ENCODE data around the gene FBXL15. TPM values are rescaled to one million over a fixed set of nuclear protein-coding genes. Genes with fewer than 3 reads are reported as not detected.

The FBXL15 gene
- total and polyA plus RNA-seq, 2 donors (not counting 1 experiment from before 2014, with no cell fraction given), result 2.8 to 7.3 TPM

DNA sequence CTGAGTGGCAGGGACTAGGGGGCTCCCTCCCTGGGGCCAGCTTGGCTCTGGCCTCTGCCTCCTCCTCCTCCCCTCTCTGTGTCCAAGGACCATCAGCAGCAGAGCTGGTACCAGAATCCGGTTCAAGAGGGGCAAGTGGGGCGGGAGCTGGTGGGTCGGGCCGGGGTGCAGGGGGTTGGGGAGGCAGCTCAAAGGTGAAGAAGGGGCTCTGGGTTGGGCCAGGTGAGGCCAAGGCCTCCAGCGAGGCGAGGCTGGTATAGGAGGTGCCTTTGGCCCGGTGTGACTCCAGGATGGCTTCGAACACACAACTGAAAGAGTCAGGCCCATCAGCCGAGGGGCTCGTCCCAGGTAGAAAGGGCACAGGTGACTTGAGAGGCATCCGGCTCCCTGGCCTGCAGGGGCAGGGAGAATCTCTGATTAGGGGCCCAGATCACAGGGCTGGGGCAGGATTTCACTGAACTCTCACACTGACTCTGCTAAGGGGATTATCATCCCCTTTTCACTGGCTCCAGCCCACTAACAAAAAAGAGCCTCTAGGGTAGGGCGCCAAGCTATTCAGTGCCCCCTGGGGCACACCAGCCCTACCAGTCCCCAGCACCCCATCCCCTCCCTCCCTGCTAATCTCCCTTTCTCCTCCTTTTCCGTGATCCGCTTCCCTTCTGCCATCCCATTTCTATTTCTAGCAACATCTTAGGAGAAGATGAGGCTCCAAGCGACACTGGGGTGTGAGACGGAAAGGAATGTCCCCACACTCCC is 6.7 kb upstream of the FBXL15 start:
- Histone ChIP-seq H3K4me3 (replicated peaks in 1 of 4; ENCODE audit: control extremely low read depth in 1 of 4, insufficient read depth in 1 of 4, low read depth in 3 of 4, low read length in 4 of 4) (no peak overlapping the region), H3K27ac (ENCODE audit: insufficient read depth, low read length) (no peak overlapping the region), H2AFZ (ENCODE audit: low read length) (no peak overlapping the region), H3K27me3 (ENCODE audit: control insufficient read depth, insufficient read depth, low read length) (peaks cover 65% of the 10 kb centered on the region), H3K4me1 (ENCODE audit: control insufficient read depth, extremely low read depth, insufficient read depth, low read length) (no peaks in the 10 kb centered on the region), H3K4me2 (ENCODE audit: extremely low read depth, insufficient read depth, low read length) (no peak overlapping the region), H4K20me1 (ENCODE audit: control insufficient read depth, extremely low read depth, insufficient read depth, low read length) (no peaks in the 10 kb centered on the region), H3K9me3 (ENCODE audit: control insufficient read depth, insufficient read depth, low read depth, low read length) (no peaks in the 10 kb centered on the region), H3K36me3 (ENCODE audit: control insufficient read depth, insufficient read depth, low read length) (no peaks in the 10 kb centered on the region), H3K9ac (ENCODE audit: insufficient read depth, low read length) (no peak overlapping the region), H3K79me2 (ENCODE audit: control insufficient read depth, insufficient read depth, low read length) (no peaks in the 10 kb centered on the region)
- DNase-seq (ENCODE audit: low read depth in 2 of 2), result no peak
- TF ChIP-seq, protein P1, sequence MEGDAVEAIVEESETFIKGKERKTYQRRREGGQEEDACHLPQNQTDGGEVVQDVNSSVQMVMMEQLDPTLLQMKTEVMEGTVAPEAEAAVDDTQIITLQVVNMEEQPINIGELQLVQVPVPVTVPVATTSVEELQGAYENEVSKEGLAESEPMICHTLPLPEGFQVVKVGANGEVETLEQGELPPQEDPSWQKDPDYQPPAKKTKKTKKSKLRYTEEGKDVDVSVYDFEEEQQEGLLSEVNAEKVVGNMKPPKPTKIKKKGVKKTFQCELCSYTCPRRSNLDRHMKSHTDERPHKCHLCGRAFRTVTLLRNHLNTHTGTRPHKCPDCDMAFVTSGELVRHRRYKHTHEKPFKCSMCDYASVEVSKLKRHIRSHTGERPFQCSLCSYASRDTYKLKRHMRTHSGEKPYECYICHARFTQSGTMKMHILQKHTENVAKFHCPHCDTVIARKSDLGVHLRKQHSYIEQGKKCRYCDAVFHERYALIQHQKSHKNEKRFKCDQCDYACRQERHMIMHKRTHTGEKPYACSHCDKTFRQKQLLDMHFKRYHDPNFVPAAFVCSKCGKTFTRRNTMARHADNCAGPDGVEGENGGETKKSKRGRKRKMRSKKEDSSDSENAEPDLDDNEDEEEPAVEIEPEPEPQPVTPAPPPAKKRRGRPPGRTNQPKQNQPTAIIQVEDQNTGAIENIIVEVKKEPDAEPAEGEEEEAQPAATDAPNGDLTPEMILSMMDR (conservative IDR thresholded peaks at IDR 0.05 in 1 of 2, IDR thresholded peaks at IDR 0.05 in 1 of 2; ENCODE audit: low read depth in 1 of 2, low read length in 2 of 2), result no peak
- no peak for TF ChIP-seq EZH2 (IDR thresholded peaks at IDR 0.05; ENCODE audit: low read length, missing control alignments)

DNA sequence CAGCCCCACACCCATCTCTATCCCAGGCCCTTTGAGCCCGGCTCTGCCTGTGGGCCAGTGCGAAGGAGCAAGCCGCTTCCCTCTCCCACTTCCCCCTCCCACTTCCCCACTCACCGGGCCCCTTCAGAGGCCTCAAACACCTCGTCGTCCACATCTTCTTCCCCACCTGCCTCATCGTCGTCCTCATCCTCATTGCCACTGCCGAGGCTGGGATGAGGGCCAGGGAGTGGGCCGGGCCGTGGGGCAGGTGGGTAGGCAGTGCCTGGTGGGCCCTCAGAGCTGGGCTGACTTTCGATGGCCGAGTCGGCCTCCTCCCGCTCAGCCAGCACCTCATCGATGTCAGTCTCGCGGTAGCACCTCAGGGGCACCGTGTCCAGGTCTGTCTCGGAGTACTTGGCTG is 5.9 kb upstream of the FBXL15 start:
- TF ChIP-seq, protein P1 (conservative IDR thresholded peaks at IDR 0.05 in 1 of 2, IDR thresholded peaks at IDR 0.05 in 1 of 2; ENCODE audit: low read depth in 1 of 2, low read length in 2 of 2), result no peak
- TF ChIP-seq EZH2 (IDR thresholded peaks at IDR 0.05; ENCODE audit: low read length, missing control alignments), result no peak
- DNase-seq (ENCODE audit: low read depth in 2 of 2), result no peak
- no peak overlapping the region for H3K9ac ChIP-seq (ENCODE audit: insufficient read depth, low read length)
- H3K27ac ChIP-seq (ENCODE audit: insufficient read depth, low read length), result no peak overlapping the region
- H4K20me1 ChIP-seq (ENCODE audit: control insufficient read depth, extremely low read depth, insufficient read depth, low read length), result no peaks in the 10 kb centered on the region
- H3K4me2 ChIP-seq (ENCODE audit: extremely low read depth, insufficient read depth, low read length), result no peak overlapping the region
- peaks cover 2% of the 10 kb centered on the region for H3K4me1 ChIP-seq (ENCODE audit: control insufficient read depth, extremely low read depth, insufficient read depth, low read length)
- H3K79me2 ChIP-seq (ENCODE audit: control insufficient read depth, insufficient read depth, low read length), result no peaks in the 10 kb centered on the region
- H3K36me3 ChIP-seq (ENCODE audit: control insufficient read depth, insufficient read depth, low read length), result no peaks in the 10 kb centered on the region
- H2AFZ ChIP-seq (ENCODE audit: low read length), result no peak overlapping the region
- peaks cover 63% of the 10 kb centered on the region for H3K27me3 ChIP-seq (ENCODE audit: control insufficient read depth, insufficient read depth, low read length)
- H3K4me3 ChIP-seq (replicated peaks in 1 of 4; ENCODE audit: control extremely low read depth in 1 of 4, insufficient read depth in 1 of 4, low read depth in 3 of 4, low read length in 4 of 4), result no peak overlapping the region
- H3K9me3 ChIP-seq (ENCODE audit: control insufficient read depth, insufficient read depth, low read depth, low read length), result no peaks in the 10 kb centered on the region

DNA sequence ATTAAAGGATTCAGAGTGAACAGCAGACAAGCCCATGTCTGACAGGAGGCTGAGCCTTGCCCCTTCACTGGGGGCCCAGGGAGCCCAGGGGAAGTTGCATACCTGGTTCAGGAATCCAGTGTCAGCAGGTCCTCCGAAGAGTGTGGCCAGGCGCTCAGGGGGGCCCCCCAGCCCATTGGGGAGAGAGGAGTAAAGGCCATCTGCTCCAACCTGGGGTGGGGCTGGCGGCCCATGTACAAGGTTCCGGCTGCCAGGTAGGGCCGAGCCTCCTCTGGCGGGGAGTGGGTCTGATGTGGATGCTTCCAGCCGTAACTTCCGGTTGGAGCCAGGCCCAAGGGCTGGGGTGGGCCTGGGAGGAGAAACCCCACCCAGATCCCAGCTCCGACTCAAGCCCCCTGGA is 4.4 kb upstream of the FBXL15 start:
- DNase-seq (ENCODE audit: low read depth in 2 of 2), result no peak
- H3K27ac ChIP-seq (ENCODE audit: insufficient read depth, low read length), result no peak overlapping the region
- no peak overlapping the region for H3K4me2 ChIP-seq (ENCODE audit: extremely low read depth, insufficient read depth, low read length)
- H3K36me3 ChIP-seq (ENCODE audit: control insufficient read depth, insufficient read depth, low read length), result no peaks in the 10 kb centered on the region
- no peak overlapping the region for H3K4me3 ChIP-seq (replicated peaks in 1 of 4; ENCODE audit: control extremely low read depth in 1 of 4, insufficient read depth in 1 of 4, low read depth in 3 of 4, low read length in 4 of 4)
- no peaks in the 10 kb centered on the region for H4K20me1 ChIP-seq (ENCODE audit: control insufficient read depth, extremely low read depth, insufficient read depth, low read length)
- TF ChIP-seq, protein P1 (conservative IDR thresholded peaks at IDR 0.05 in 1 of 2, IDR thresholded peaks at IDR 0.05 in 1 of 2; ENCODE audit: low read depth in 1 of 2, low read length in 2 of 2), result no peak
- TF ChIP-seq EZH2 (IDR thresholded peaks at IDR 0.05; ENCODE audit: low read length, missing control alignments), result no peak
- H3K9me3 ChIP-seq (ENCODE audit: control insufficient read depth, insufficient read depth, low read depth, low read length), result no peaks in the 10 kb centered on the region
- H2AFZ ChIP-seq (ENCODE audit: low read length), result no peak overlapping the region
- no peaks in the 10 kb centered on the region for H3K79me2 ChIP-seq (ENCODE audit: control insufficient read depth, insufficient read depth, low read length)
- peaks cover 10% of the 10 kb centered on the region for H3K4me1 ChIP-seq (ENCODE audit: control insufficient read depth, extremely low read depth, insufficient read depth, low read length)
- no peak overlapping the region for H3K9ac ChIP-seq (ENCODE audit: insufficient read depth, low read length)
- H3K27me3 ChIP-seq (ENCODE audit: control insufficient read depth, insufficient read depth, low read length), result peaks cover 48% of the 10 kb centered on the region
